T-helper 2 cell treated with Interferon-gamma antibody and Interleukin-4, amounts not matched to agents 100 ng/mL and 5 ng/mL, for 36 hours (primary cell): ENCODE data around the gene HAO2. TPM values are rescaled to one million over a fixed set of nuclear protein-coding genes. Genes with fewer than 3 reads are reported as not detected.

ENCODE experiments used
- intact Hi-C: fragments of 100-400 bp; cut with micrococcal nuclease; formaldehyde crosslinking; loops from one replicate; pipeline ENCODE4 v1.15.1; 2023
- total RNA-seq: library from RNA; stranded (reverse); gene quantifications from 2 replicates; pipeline ENCODE4 v1.2.3, GENCODE V29; 2022

HAO2 gene
- total RNA-seq, 1 donor from 2014 or later = not detected

GRCh38 chr1:119379117-119379516, 10.5 kb downstream of the HAO2 start:
- intact Hi-C loops = no loop called here

- intact Hi-C loops = no loop called here
Measured at GRCh38 chr1:119380304-119380703, 11.7 kb downstream of the HAO2 start.

GRCh38 chr1:119380983-119381662, 12.5 kb downstream of the HAO2 start:
- intact Hi-C loops = no loop called here

GRCh38 chr1:119384591-119384990, 16.0 kb downstream of the HAO2 start:
- intact Hi-C loops = no loop called here

- intact Hi-C loops = no loop called here
Measured at GRCh38 chr1:119385650-119386049, 17.1 kb downstream of the HAO2 start.

- intact Hi-C loops = no loop called here
Measured at GRCh38 chr1:119387858-119388257, 19.3 kb downstream of the HAO2 start.

GRCh38 chr1:119388450-119388849, 19.9 kb downstream of the HAO2 start:
- intact Hi-C loops = no loop called here

- intact Hi-C loops = no loop called here
Measured at GRCh38 chr1:119390526-119390925, 21.9 kb downstream of the HAO2 start.

GRCh38 chr1:119391749-119392148, 23.2 kb downstream of the HAO2 start:
- intact Hi-C loops = no loop called here

GRCh38 chr1:119394085-119394484, 25.5 kb downstream of the HAO2 start:
- intact Hi-C loops = no loop called here

- intact Hi-C loops = no loop called here
Measured at GRCh38 chr1:119396982-119397381, 28.4 kb downstream of the HAO2 start.

GRCh38 chr1:119397986-119398385, 29.4 kb downstream of the HAO2 start:
- intact Hi-C loops = no loop called here

GRCh38 chr1:119404736-119405135, 36.2 kb downstream of the HAO2 start:
- intact Hi-C loops = no loop called here

GRCh38 chr1:119409731-119410130, 41.1 kb downstream of the HAO2 start:
- intact Hi-C loops = no loop called here

GRCh38 chr1:119410961-119411360, 42.4 kb downstream of the HAO2 start:
- intact Hi-C loops = no loop called here

- intact Hi-C loops = no loop called here
Measured at GRCh38 chr1:119414950-119415349, 46.4 kb downstream of the HAO2 start, which contains the start of gene HSD3B2. Gene HSD3B2, plus strand, starts transcription at chr1:119415150. Its CDS starts 270 bp downstream, at chr1:119415420.

GRCh38 chr1:119416006-119416640, 47.5 kb downstream of the HAO2 start:
- intact Hi-C loops = no loop called here

GRCh38 chr1:119419109-119419508, 50.5 kb downstream of the HAO2 start:
- intact Hi-C loops = no loop called here

GRCh38 chr1:119420638-119421037, 52.1 kb downstream of the HAO2 start:
- intact Hi-C loops = no loop called here

GRCh38 chr1:119422631-119423030, 54.0 kb downstream of the HAO2 start:
- intact Hi-C loops = no loop called here

GRCh38 chr1:119428991-119429390, 60.4 kb downstream of the HAO2 start:
- intact Hi-C loops = no loop called here

- intact Hi-C loops = no loop called here
Measured at GRCh38 chr1:119429687-119430086, 61.1 kb downstream of the HAO2 start.

- intact Hi-C loops = no loop called here
Measured at GRCh38 chr1:119430486-119430885, 61.9 kb downstream of the HAO2 start.
